Esophagus muscularis mucosa (tissue), 3 donors: ENCODE results near the gene MYD88.

Source experiments
- CTCF ChIP-seq, 3 experiments: fragments of 200-600 bp in 2 of 3; fragments of 450-650 bp in 1 of 3; sonication (generic) in 2 of 3; IDR thresholded peaks; one replicate each; pipeline ENCODE4 v1.5.1; 2017 to 2019; ENCODE audit warnings: antibody characterized with exemption in 3 of 3, mild to moderate bottlenecking in 2 of 3, moderate library complexity in 1 of 3
- POLR2A ChIP-seq: fragments of 450-650 bp; IDR thresholded peaks from one replicate; pipeline ENCODE4 v1.6.1; 2017; ENCODE audit warnings: antibody characterized with exemption, moderate library complexity, mild to moderate bottlenecking, low read depth

- TF ChIP-seq CTCF (IDR thresholded peaks at IDR 0.05) (no peak), POLR2A (no peak)
Observed at GRCh38 chr3:38115645-38116427, 22.6 kb upstream of the MYD88 start.
